SK-N-SH treated with all-trans-retinoic acid at 6 μM for 48 hours (cell line): ENCODE data around the gene EPHA1.

Experiments
- ATAC-seq: fragments of 200-7000 bp; cut with Tn5 transposase; 3 replicates; pipeline ENCODE4 v1.9.1; 2020; ENCODE audit warnings: mild to moderate bottlenecking, moderate library complexity
- ARNTL ChIP-seq: fragments of 450-650 bp; formaldehyde crosslinking; IDR thresholded peaks from 2 replicates; pipeline ENCODE4 v1.5.0; 2020; ENCODE audit warnings: low read depth, mild to moderate bottlenecking, moderate library complexity, borderline replicate concordance
- BACH2 ChIP-seq: fragments of 250-450 bp; sonication (Bioruptor Pico); IDR thresholded peaks from 2 replicates; pipeline ENCODE4 v1.9.0; 2021; ENCODE audit warnings: mild to moderate bottlenecking, borderline replicate concordance
- CREB5 ChIP-seq: fragments of 250-450 bp; sonication (Bioruptor Pico); IDR thresholded peaks from 2 replicates; pipeline ENCODE4 v1.5.1; 2020; ENCODE audit warnings: low read depth, mild to moderate bottlenecking, moderate library complexity
- CSDC2 ChIP-seq: fragments of 250-450 bp; sonication (Bioruptor Pico); IDR thresholded peaks from 2 replicates; pipeline ENCODE4 v1.5.0; 2020; ENCODE audit warnings: mild to moderate bottlenecking, moderate library complexity
- CSRNP3 ChIP-seq: fragments of 250-450 bp; sonication (Bioruptor Pico); IDR thresholded peaks from 2 replicates; pipeline ENCODE4 v1.5.1; 2021; ENCODE audit warnings: mild to moderate bottlenecking, moderate library complexity
- ESRRG ChIP-seq: fragments of 250-450 bp; sonication (Bioruptor Pico); IDR thresholded peaks from 2 replicates; pipeline ENCODE4 v1.6.1; 2021; ENCODE audit warnings: mild to moderate bottlenecking
- GLIS3 ChIP-seq: fragments of 250-450 bp; sonication (Bioruptor Pico); IDR thresholded peaks from 2 replicates; pipeline ENCODE4 v1.5.0; 2020; ENCODE audit warnings: mild to moderate bottlenecking, moderate library complexity
- OSR1 ChIP-seq: fragments of 250-450 bp; sonication (Bioruptor Pico); IDR thresholded peaks from 2 replicates; pipeline ENCODE4 v1.8.0; 2022; ENCODE audit warnings: moderate library complexity, mild to moderate bottlenecking, inconsistent platforms
- PATZ1 ChIP-seq: fragments of 250-450 bp; sonication (Bioruptor Pico); IDR thresholded peaks from 2 replicates; pipeline ENCODE4 v1.8.0; 2020; ENCODE audit warnings: mild to moderate bottlenecking, moderate library complexity, borderline replicate concordance
- POU6F1 ChIP-seq: fragments of 250-450 bp; sonication (Bioruptor Pico); IDR thresholded peaks from 2 replicates; pipeline ENCODE4 v1.8.0; 2021; ENCODE audit warnings: low read depth, mild to moderate bottlenecking, moderate library complexity, borderline replicate concordance
- PPARA ChIP-seq: fragments of 250-450 bp; sonication (Bioruptor Pico); IDR thresholded peaks from 2 replicates; pipeline ENCODE4 v1.5.0; 2020; ENCODE audit warnings: mild to moderate bottlenecking, borderline replicate concordance
- RARB ChIP-seq: fragments of 250-450 bp; sonication (Bioruptor Pico); IDR thresholded peaks from 2 replicates; pipeline ENCODE4 v1.8.0; 2021; ENCODE audit warnings: mild to moderate bottlenecking, moderate library complexity
- SNAI2 ChIP-seq: fragments of 250-450 bp; sonication (Bioruptor Pico); IDR thresholded peaks from 2 replicates; pipeline ENCODE4 v1.5.0; 2020; ENCODE audit warnings: mild to moderate bottlenecking, moderate library complexity
- TCF4 ChIP-seq: fragments of 250-450 bp; sonication (Bioruptor Pico); IDR thresholded peaks from 2 replicates; pipeline ENCODE4 v1.8.0; 2021; ENCODE audit warnings: mild to moderate bottlenecking, moderate library complexity, borderline replicate concordance
- TOX ChIP-seq: fragments of 250-450 bp; sonication (Bioruptor Pico); IDR thresholded peaks from 2 replicates; pipeline ENCODE4 v1.8.0; 2021; ENCODE audit warnings: mild to moderate bottlenecking, moderate library complexity, borderline replicate concordance
- TSHZ2 ChIP-seq: fragments of 250-450 bp; sonication (Bioruptor Pico); IDR thresholded peaks from 2 replicates; pipeline ENCODE4 v1.5.0; 2020; ENCODE audit warnings: mild to moderate bottlenecking, moderate library complexity
- ZC3H10 ChIP-seq: fragments of 250-450 bp; sonication (Bioruptor Pico); IDR thresholded peaks from 2 replicates; pipeline ENCODE4 v1.5.1; 2021; ENCODE audit warnings: mild to moderate bottlenecking, moderate library complexity
- ZFP3 ChIP-seq: fragments of 250-450 bp; sonication (Bioruptor Pico); IDR thresholded peaks from 2 replicates; pipeline ENCODE4 v1.5.0; 2020; ENCODE audit warnings: mild to moderate bottlenecking, moderate library complexity
- ZFP30 ChIP-seq: fragments of 450-650 bp; formaldehyde crosslinking; IDR thresholded peaks from 2 replicates; pipeline ENCODE4 v1.5.0; 2022; ENCODE audit warnings: mild to moderate bottlenecking, moderate library complexity
- ZNF565 ChIP-seq: fragments of 450-650 bp; formaldehyde crosslinking; conservative IDR thresholded peaks from 2 replicates; pipeline ENCODE4 v1.5.0; 2020; ENCODE audit warnings: low read depth, mild to moderate bottlenecking, moderate library complexity
- ZNF70 ChIP-seq: fragments of 450-650 bp; formaldehyde crosslinking; IDR thresholded peaks from 2 replicates; pipeline ENCODE4 v1.5.0; 2020; ENCODE audit warnings: mild to moderate bottlenecking, moderate library complexity
- ZNF8 ChIP-seq: fragments of 450-650 bp; formaldehyde crosslinking; IDR thresholded peaks from 2 replicates; pipeline ENCODE4 v1.5.0; 2020; ENCODE audit warnings: mild to moderate bottlenecking, moderate library complexity

Gene EPHA1

GRCh38 chr7:143397710-143398530, 10.7 kb downstream of the EPHA1 start:
- ATAC-seq, result no peak
- TF ChIP-seq GLIS3 (CRISPR knock-in tag), result no peak
- TF ChIP-seq TOX (CRISPR knock-in tag), result no peak
- TF ChIP-seq CSRNP3 (CRISPR knock-in tag), result no peak
- TF ChIP-seq PPARA (CRISPR knock-in tag), result no peak
- no peak for TF ChIP-seq TSHZ2 (CRISPR knock-in tag)
- no peak for TF ChIP-seq ZNF565 (CRISPR knock-in tag)
- no peak for TF ChIP-seq RARB (CRISPR knock-in tag)
- TF ChIP-seq ARNTL (CRISPR knock-in tag), result no peak
- TF ChIP-seq ZNF70 (CRISPR knock-in tag), result no peak
- no peak for TF ChIP-seq CSDC2
- no peak for TF ChIP-seq ESRRG (CRISPR knock-in tag)
- no peak for TF ChIP-seq ZNF8 (CRISPR knock-in tag)
- TF ChIP-seq ZFP30, result no peak
- no peak for TF ChIP-seq SNAI2 (CRISPR knock-in tag)
- no peak for TF ChIP-seq CREB5 (CRISPR knock-in tag)
- TF ChIP-seq ZFP3 (CRISPR knock-in tag), result no peak
- no peak for TF ChIP-seq POU6F1 (CRISPR knock-in tag)
- TF ChIP-seq OSR1 (CRISPR knock-in tag), result no peak
- no peak for TF ChIP-seq ZC3H10 (CRISPR knock-in tag)

- peak; percentile 0; the same call in 2 of the 3 replicates for ATAC-seq
- TF ChIP-seq ZNF565 (CRISPR knock-in tag) (no peak), ARNTL (CRISPR knock-in tag) (no peak), ZNF70 (CRISPR knock-in tag) (no peak), CSDC2 (no peak), PATZ1 (CRISPR knock-in tag) (no peak), ZC3H10 (CRISPR knock-in tag) (no peak), CSRNP3 (CRISPR knock-in tag) (no peak), PPARA (CRISPR knock-in tag) (no peak), RARB (CRISPR knock-in tag) (no peak), ZNF8 (CRISPR knock-in tag) (no peak), TCF4 (CRISPR knock-in tag) (no peak), SNAI2 (CRISPR knock-in tag) (no peak), ZFP3 (CRISPR knock-in tag) (no peak), ESRRG (CRISPR knock-in tag) (no peak), BACH2 (CRISPR knock-in tag) (no peak), OSR1 (CRISPR knock-in tag) (no peak), GLIS3 (CRISPR knock-in tag) (no peak), CREB5 (CRISPR knock-in tag) (no peak)
- TF ChIP-seq, all 23 proteins: peak for 0
Measured at GRCh38 chr7:143396625-143397556, 11.8 kb downstream of the EPHA1 start.
